Measurements from ENCODE around the gene CYTL1. TPM values are rescaled to one million over a fixed set of nuclear protein-coding genes. Genes with fewer than 3 reads are reported as not detected.
A peak's percentile ranks its signal among the peaks of the same experiment; 100 is the strongest.

Gene CYTL1
- total RNA-seq, 4 donors from 2014 or later: 0.51 to 15.9 (median 9.8) TPM

DNA sequence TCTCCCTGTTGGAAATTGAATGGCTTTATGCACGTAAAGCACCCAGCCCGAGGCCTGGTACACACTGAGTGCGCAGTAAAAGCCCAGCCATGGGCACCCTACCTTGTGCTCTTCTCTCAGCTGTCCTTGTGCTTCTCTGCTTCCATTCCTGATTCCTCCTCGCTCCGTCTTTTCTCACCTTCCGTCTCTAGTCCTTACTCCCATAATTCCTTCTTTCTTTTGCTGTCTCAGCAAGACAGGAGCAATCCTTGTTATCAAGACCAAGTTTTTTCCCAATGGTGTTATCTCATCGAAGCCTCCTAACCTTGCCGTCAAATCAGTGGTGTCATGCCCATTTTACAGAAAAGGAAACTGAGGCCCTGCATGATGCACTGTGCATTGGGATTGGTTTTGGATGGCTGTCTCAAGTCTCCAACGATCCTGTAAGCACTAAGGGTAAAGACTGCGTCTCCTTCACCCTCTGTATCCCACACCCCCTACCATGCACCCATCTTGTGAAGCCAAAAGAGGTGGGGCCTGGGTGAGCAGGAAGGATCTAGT, 30.1 kb downstream of the CYTL1 start:
- no peak for DNase-seq
- intact Hi-C loops (cut with DNase I; ENCODE audit: low total_unique reads): no loop called here

DNA sequence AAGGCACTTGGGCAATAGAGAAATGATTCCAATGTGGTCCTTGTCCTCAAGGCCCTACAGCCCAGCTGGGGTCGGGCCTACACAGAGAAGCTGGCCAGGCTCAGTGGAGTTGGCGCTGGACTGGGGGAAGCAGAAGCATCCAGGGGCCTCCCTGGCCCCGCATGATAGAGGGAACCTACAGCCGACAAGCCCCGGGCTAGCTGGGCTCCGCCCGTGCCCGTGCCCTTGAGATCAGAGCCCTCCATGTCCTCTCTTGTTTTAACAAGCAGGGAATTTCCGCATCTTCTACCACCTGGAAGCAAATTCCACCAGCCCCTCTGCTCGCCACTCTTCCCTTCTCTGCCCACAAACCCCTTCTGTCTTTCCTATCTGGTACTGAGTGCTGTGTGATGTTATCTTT, 31.6 kb downstream of the CYTL1 start:
- no peaks in the 10 kb centered on the region for H3K36me3 ChIP-seq
- DNase-seq: no peak
- no peaks in the 10 kb centered on the region for H3K4me1 ChIP-seq
- TF ChIP-seq, protein P1, sequence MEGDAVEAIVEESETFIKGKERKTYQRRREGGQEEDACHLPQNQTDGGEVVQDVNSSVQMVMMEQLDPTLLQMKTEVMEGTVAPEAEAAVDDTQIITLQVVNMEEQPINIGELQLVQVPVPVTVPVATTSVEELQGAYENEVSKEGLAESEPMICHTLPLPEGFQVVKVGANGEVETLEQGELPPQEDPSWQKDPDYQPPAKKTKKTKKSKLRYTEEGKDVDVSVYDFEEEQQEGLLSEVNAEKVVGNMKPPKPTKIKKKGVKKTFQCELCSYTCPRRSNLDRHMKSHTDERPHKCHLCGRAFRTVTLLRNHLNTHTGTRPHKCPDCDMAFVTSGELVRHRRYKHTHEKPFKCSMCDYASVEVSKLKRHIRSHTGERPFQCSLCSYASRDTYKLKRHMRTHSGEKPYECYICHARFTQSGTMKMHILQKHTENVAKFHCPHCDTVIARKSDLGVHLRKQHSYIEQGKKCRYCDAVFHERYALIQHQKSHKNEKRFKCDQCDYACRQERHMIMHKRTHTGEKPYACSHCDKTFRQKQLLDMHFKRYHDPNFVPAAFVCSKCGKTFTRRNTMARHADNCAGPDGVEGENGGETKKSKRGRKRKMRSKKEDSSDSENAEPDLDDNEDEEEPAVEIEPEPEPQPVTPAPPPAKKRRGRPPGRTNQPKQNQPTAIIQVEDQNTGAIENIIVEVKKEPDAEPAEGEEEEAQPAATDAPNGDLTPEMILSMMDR (IDR thresholded peaks at IDR 0.05): no peak
- TF ChIP-seq POLR2A (IDR thresholded peaks at IDR 0.05): no peak
- intact Hi-C loops (cut with DNase I; ENCODE audit: low total_unique reads): no loop called here
- no peak overlapping the region for H3K27ac ChIP-seq
- no peaks in the 10 kb centered on the region for H3K9me3 ChIP-seq
- H3K4me3 ChIP-seq: no peak overlapping the region
- H3K27me3 ChIP-seq: no peaks in the 10 kb centered on the region

More for the DNA sequence above, 30.1 kb downstream of the CYTL1 start:
- no peaks in the 10 kb centered on the region for H3K36me3 ChIP-seq
- TF ChIP-seq, protein P1 (IDR thresholded peaks at IDR 0.05): no peak
- TF ChIP-seq POLR2A (IDR thresholded peaks at IDR 0.05): no peak
- no peaks in the 10 kb centered on the region for H3K4me1 ChIP-seq
- no peaks in the 10 kb centered on the region for H3K27me3 ChIP-seq
- no peak overlapping the region for H3K27ac ChIP-seq
- H3K9me3 ChIP-seq: no peaks in the 10 kb centered on the region
- H3K4me3 ChIP-seq: no peak overlapping the region

DNA sequence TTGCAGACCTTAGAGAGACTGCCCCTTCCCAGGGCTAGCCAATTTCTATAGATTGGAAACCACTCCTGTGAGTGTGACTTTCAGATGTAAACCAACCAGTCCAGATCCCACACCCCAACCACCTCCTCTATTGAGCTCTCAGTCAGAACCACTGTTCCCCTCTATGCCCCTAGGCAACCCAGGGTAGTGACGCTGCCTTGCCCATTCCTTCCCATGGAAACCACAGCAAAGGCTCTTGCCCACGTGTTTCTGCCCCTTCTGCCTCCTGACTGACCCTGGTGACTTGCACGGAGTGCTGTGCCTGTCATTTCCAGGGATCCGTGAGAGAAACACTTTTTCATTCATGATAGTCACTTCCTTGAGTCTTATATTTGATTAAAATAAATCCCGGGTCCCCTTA, 32.4 kb downstream of the CYTL1 start:
- H3K9me3 ChIP-seq: no peaks in the 10 kb centered on the region
- intact Hi-C loops (cut with DNase I; ENCODE audit: low total_unique reads): no loop called here
- TF ChIP-seq, protein P1 (IDR thresholded peaks at IDR 0.05): no peak
- no peak for TF ChIP-seq POLR2A (IDR thresholded peaks at IDR 0.05)
- no peak overlapping the region for H3K4me3 ChIP-seq
- DNase-seq: no peak
- no peak overlapping the region for H3K27ac ChIP-seq
- H3K27me3 ChIP-seq: no peaks in the 10 kb centered on the region
- no peaks in the 10 kb centered on the region for H3K4me1 ChIP-seq
- H3K36me3 ChIP-seq: no peaks in the 10 kb centered on the region

DNA sequence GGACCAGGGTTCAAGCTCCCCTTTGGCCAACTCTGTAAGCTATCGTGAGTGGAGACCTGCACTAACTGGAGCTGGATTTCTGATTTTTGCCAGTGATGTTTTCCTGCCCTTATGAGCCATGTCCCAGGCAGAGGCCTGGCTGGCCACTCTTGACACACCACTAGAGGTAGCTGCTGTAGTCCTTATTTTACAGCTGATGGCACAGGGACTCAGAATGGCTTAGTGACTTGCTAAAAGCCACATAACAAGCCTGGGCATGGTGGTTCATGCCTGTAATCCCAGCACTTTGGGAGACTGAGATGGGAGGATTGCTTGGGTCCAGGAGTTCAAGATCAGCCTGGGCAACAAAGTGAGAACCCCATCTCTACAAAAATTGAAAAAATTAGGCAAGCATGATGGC, 33.4 kb downstream of the CYTL1 start:
- Histone ChIP-seq H3K27me3 (no peaks in the 10 kb centered on the region), H3K27ac (no peak overlapping the region), H3K4me3 (no peak overlapping the region), H3K9me3 (no peaks in the 10 kb centered on the region), H3K4me1 (no peaks in the 10 kb centered on the region), H3K36me3 (no peaks in the 10 kb centered on the region)
- no peak for DNase-seq
- TF ChIP-seq POLR2A (IDR thresholded peaks at IDR 0.05): no peak
- TF ChIP-seq, protein P1 (IDR thresholded peaks at IDR 0.05): peak in 1 of 4 experiments; percentile 10
- intact Hi-C loops (cut with DNase I; ENCODE audit: low total_unique reads): no loop called here

DNA sequence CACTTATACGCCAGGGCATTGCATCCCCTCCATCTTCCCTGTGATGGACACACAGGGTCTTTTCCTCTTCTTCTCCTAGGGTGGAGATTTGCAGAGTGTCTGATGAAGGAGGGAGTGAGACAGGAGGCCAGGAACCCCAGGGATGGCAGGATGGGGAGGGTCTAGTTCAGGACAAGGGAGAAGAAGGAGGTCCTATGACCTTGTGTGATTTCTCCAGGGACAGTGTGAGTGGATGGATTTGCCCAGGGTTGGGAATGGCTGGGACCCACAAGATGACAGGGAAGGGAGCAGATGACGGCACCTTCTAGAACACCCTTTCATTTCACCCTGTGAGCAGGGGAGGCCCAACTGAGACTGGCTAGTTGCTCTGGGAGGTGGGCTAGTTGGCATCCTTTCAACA, 34.2 kb downstream of the CYTL1 start:
- Histone ChIP-seq H3K27ac (no peak overlapping the region), H3K4me1 (no peaks in the 10 kb centered on the region), H3K9me3 (no peaks in the 10 kb centered on the region), H3K27me3 (no peaks in the 10 kb centered on the region), H3K36me3 (no peaks in the 10 kb centered on the region), H3K4me3 (no peak overlapping the region)
- intact Hi-C loops (cut with DNase I; ENCODE audit: low total_unique reads): no loop called here
- DNase-seq: no peak
- TF ChIP-seq, protein P1 (IDR thresholded peaks at IDR 0.05): no peak
- TF ChIP-seq POLR2A (IDR thresholded peaks at IDR 0.05): no peak

Data from uterus (tissue), 4 donors.